Duodenal mucosa (tissue), 2 donors: ENCODE data around the gene NT5E.

Experiments
- H3K27ac ChIP-seq: one replicate; pipeline ENCODE4 v1.7.0; 2013; ENCODE audit warnings: low read depth, low read length
- H3K27me3 ChIP-seq, 2 donors: one replicate each; pipeline ENCODE4 v1.7.0; 2013; ENCODE audit warnings: low read length in 2 of 2, control low read depth in 1 of 2; ENCODE audit not compliant: insufficient read depth in 2 of 2, control insufficient read depth in 1 of 2
- H3K36me3 ChIP-seq, 2 donors: one replicate each; pipeline ENCODE4 v1.7.0; 2013; ENCODE audit warnings: low read length in 2 of 2, control low read depth in 1 of 2; ENCODE audit not compliant: insufficient read depth in 2 of 2, control insufficient read depth in 1 of 2
- H3K4me1 ChIP-seq, 2 donors: one replicate each; pipeline ENCODE4 v1.7.0; 2013; ENCODE audit warnings: low read length in 2 of 2, control low read depth in 1 of 2; ENCODE audit not compliant: insufficient read depth in 2 of 2, control insufficient read depth in 1 of 2
- H3K4me3 ChIP-seq, 2 donors: one replicate each; pipeline ENCODE4 v1.7.0; 2013; ENCODE audit warnings: low read length in 2 of 2, low read depth in 1 of 2
- H3K9ac ChIP-seq, 2 donors: one replicate each; pipeline ENCODE4 v1.7.0; 2013; ENCODE audit warnings: low read length in 2 of 2, low read depth in 1 of 2
- H3K9me3 ChIP-seq, 2 donors: one replicate each; pipeline ENCODE4 v1.7.0; 2013; ENCODE audit warnings: low read length in 2 of 2, control low read depth in 1 of 2; ENCODE audit not compliant: control insufficient read depth in 1 of 2

Gene NT5E

DNA sequence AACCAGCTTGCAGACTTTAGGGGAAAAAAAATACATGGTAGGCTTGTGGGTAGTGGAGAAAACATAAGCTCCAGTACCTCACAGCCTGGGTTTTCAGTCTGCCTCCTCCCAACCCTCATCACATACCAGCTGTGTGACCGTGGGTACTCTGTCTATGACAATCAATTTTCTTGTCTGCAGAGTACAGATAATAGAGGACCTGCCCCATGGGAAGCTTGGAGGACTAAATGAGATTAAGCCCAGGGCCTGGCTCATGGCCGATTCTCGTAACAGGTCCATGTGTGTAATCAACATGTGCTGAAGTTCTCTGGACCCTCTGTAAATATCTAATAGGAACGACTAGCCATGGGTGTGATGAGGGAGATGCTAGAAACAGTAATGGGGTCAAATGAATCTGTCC is 34.0 kb downstream of the NT5E start:
- Histone ChIP-seq H3K4me3 (no peak overlapping the region), H3K4me1 (peaks cover 0 to 5% of the 10 kb centered on the region in 2 donors), H3K27ac (no peak overlapping the region), H3K27me3 (no peaks in the 10 kb centered on the region), H3K9ac (no peak overlapping the region), H3K36me3 (no peaks in the 10 kb centered on the region), H3K9me3 (no peaks in the 10 kb centered on the region)

DNA sequence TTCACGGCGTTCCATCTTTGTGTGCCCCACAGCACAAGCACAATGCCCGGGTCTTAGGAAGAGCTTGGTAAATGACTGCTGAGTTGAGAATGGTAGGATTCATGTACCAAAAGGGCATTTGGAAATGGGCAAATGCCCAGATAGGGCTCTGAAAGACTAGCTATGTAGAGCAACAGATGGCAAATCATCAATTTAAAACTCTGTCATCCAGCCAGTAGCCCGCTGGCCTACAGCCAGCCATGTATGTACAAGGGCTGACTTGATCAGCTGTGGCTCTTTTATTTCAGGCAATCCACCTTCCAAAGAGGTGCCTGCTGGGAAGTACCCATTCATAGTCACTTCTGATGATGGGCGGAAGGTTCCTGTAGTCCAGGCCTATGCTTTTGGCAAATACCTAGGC is 35.1 kb downstream of the NT5E start:
- Histone ChIP-seq H3K27ac (no peak overlapping the region), H3K36me3 (no peaks in the 10 kb centered on the region), H3K9ac (no peak overlapping the region), H3K27me3 (no peaks in the 10 kb centered on the region), H3K4me3 (no peak overlapping the region), H3K9me3 (no peaks in the 10 kb centered on the region), H3K4me1 (peaks cover 0 to 5% of the 10 kb centered on the region in 2 donors)

DNA sequence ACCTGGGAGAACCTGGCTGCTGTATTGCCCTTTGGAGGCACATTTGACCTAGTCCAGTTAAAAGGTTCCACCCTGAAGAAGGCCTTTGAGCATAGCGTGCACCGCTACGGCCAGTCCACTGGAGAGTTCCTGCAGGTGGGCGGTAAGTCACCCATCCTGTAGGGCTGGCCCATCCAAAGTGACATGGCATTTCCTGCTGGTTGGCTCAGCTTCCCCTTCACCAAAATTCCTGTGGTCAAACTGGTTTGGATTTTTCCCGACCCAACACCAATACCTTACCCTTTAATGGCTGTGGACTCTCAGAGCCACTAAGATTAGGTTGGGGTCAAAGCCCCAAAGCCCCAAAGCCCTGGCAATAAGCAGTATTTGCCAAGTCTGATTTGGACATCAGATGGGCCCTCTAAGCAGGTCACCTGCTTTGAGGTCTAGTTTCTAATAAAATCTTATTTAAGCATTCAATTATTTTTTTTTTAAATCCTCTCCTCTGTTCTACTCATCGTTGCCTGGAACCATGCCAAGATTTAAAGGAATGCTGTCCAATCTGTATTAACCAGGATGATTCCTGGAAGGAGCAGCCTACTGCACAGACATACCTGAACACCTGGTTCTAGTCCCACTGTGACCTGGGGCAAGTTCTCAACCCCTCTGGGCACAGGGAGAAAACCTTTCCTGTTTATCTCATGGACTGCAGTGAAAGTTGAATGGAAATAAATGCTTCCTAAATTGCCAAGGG is 40.8 kb downstream of the NT5E start:
- Histone ChIP-seq H3K4me1 (no peaks in the 10 kb centered on the region), H3K36me3 (no peaks in the 10 kb centered on the region), H3K27ac (no peak overlapping the region), H3K27me3 (no peaks in the 10 kb centered on the region), H3K9me3 (no peaks in the 10 kb centered on the region), H3K4me3 (no peak overlapping the region), H3K9ac (no peak overlapping the region)

DNA sequence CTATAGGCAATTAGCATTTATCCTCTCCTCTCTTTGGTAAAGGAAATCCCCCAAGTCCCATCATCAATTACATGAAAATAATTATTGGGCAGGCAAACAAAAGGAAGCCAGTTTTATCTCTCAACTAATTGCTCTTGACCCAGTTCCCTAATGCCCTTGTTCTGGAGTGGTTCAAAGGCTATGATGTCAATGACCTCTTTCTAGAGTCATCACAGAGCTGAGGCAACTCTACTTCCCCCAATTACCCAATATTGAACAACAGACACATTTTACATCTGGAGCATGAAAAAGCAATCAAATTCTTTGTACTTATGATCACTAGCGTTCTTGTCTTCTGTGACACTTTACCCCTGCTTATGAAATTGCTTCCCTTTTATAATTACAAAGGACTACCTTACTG is 43.5 kb downstream of the NT5E start:
- Histone ChIP-seq H3K36me3 (no peaks in the 10 kb centered on the region), H3K4me1 (no peaks in the 10 kb centered on the region)

DNA sequence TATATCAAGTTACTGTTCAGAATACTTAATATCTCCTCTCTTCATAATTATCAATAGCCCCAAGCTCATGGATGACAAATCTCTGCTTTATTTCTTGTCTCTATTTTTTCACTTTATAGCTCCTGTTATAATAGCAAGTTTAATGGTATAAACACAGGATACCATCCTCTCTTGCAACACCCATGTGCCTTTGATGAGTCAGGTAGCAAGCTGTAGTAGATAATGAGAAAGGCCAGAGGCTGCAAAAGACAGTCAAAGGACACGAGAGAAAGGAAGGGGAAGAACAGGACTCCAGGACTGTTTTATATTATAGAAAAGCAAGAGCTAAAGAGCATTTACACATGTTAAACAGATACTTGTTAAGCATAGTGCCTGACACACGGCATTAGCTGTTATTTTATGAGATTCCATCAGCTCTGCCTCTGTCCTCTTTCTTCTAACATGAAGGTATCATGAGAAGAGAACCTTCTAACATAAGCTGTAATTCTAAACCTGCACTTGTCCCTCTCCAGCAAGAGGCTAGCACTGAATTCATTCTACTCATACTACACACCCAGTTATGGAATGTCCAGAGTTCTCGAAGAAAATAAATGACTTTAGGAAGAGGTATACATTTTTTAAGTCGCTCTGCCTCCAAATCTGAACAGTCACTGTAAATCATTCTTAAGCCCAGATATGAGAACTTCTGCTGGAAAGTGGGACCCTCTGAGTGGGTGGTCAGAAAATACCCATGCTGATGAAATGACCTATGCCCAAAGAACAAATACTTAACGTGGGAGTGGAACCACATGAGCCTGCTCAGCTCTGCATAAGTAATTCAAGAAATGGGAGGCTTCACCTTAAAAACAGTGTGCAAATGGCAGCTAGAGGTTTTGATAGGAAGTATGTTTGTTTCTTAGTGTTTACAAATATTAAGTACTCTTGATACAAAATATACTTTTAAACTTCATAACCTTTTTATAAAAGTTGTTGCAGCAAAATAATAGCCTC is 45.0 kb downstream of the NT5E start:
- H3K4me3 ChIP-seq = no peak overlapping the region
- no peak overlapping the region for H3K27ac ChIP-seq
- H3K9me3 ChIP-seq = peaks cover 4 to 8% of the 10 kb centered on the region in 2 donors
- H3K9ac ChIP-seq = no peak overlapping the region
- no peaks in the 10 kb centered on the region for H3K4me1 ChIP-seq
- no peaks in the 10 kb centered on the region for H3K27me3 ChIP-seq
- H3K36me3 ChIP-seq = no peaks in the 10 kb centered on the region

More for the DNA sequence above, 43.5 kb downstream of the NT5E start:
- no peak overlapping the region for H3K9ac ChIP-seq
- H3K9me3 ChIP-seq = peaks cover 4 to 8% of the 10 kb centered on the region in 2 donors
- H3K4me3 ChIP-seq = no peak overlapping the region
- H3K27me3 ChIP-seq = no peaks in the 10 kb centered on the region
- H3K27ac ChIP-seq = no peak overlapping the region

DNA sequence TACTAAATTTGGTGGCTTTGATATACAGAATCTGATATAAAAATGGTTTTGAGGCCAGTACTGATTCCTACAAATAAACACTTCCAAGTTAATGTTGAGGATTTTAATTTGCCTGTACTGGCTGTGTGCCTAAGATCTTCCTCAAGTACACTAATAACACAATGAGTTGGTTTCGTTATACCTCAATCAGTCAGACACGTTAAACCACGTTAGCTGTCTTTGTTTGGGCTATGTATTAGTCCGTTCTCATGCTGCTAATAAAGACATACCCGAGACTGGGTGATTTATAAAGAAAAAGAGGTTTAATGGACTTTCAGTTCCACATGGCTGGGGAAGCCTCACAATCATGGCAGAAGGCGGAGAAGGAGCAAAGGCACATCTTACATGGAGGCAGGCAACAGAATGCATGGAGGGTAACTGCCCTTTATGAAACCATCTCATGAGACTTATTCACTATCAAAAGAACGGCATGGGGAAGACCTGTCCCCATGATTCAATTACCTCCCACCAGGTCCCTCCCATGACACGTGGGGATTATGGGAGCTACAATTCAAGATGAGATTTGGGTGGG is 46.2 kb downstream of the NT5E start:
- Histone ChIP-seq H3K36me3 (no peaks in the 10 kb centered on the region), H3K27me3 (no peaks in the 10 kb centered on the region), H3K9ac (no peak overlapping the region), H3K27ac (no peak overlapping the region), H3K4me3 (no peak overlapping the region), H3K9me3 (peaks cover 4 to 8% of the 10 kb centered on the region in 2 donors), H3K4me1 (no peaks in the 10 kb centered on the region)

DNA sequence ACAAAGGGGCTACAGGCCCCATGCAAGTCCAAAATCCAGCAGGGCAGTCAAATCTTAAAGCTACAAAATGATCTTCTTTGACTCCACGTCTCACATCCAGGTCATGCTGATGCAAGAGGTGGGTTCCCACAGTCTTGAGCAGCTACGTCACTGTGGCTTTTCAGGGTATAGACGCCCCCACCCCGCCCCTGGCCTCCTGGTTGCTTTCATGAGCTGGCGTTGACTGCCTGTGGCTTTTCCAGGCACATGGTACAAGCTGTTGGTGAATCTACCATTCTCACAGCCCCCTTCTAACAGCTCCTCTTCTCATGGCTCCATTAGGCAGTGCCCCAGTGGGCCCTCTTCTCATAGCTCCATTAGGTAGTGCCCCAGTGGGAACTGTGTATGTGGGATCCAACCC is 47.0 kb downstream of the NT5E start:
- no peak overlapping the region for H3K27ac ChIP-seq
- H3K4me1 ChIP-seq = no peaks in the 10 kb centered on the region
- no peaks in the 10 kb centered on the region for H3K36me3 ChIP-seq
- no peak overlapping the region for H3K9ac ChIP-seq
- peaks cover 4 to 8% of the 10 kb centered on the region in 2 donors for H3K9me3 ChIP-seq
- H3K4me3 ChIP-seq = no peak overlapping the region
- H3K27me3 ChIP-seq = no peaks in the 10 kb centered on the region

DNA sequence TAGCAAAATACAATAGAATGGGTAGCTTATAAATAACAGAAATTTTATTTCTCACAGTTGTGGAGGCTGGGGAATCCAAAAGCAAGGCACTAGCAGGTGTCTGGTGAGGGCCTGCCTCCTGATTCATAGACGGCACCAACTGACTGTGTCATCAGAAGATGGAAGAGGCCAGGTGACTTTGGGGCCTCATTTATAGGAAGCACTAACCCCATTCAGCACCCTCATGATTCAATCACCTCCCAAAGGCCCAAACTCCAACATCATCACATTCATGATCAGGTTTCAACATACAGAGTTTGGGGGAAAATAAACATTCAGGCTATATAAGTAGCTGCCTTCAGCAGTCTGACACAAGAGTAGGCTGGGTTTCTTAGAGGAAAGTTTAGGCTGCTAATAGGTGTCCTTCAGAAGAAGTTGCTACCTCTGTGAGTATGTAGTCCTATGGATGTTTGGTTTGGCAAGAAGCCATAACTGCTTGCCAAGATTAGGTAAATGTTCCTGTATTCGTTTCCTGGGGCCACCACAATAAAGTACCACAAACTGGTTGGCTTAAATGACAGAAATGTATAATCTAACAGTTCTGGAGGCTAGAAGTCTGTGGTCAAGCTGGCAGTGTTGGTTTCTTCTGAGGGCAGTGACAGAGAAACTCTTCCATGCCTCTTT is 48.8 kb downstream of the NT5E start:
- Histone ChIP-seq H3K27ac (no peak overlapping the region), H3K4me1 (no peaks in the 10 kb centered on the region), H3K4me3 (no peak overlapping the region), H3K9ac (no peak overlapping the region), H3K27me3 (no peaks in the 10 kb centered on the region), H3K36me3 (peaks cover 3 to 4% of the 10 kb centered on the region in 2 donors), H3K9me3 (peaks cover 4 to 8% of the 10 kb centered on the region in 2 donors)

DNA sequence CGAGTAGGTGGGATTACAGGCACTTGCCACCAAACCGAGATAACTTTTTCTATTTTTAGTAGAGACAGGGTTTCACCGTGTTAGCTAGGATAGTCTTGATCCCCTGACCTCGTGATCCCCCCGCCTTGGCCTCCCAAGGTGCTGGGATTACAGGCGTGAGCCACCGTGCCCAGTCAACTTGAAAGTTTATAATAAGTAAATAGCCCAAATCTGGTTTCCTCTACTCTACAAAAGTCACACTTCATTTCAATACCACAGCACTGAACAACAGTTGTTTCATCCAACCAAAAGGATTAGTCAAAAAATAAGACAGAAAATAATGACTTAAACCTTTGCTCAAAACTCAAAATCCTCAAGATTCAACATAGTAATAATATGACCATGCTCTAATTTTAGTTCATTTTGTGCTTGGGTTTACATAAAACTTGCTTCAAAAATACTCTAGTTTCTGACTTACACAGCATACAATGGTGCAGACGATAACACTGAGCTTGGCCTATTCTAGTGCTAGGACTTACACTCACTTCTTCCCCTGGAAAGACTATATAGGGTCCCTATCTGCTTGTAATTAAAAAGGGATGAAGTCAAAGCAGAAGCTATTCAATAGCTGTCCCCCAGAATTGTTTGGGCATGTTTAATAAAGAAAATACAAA is 56.7 kb downstream of the NT5E start:
- Histone ChIP-seq H3K27me3 (no peaks in the 10 kb centered on the region), H3K9me3 (no peaks in the 10 kb centered on the region), H3K4me1 (no peaks in the 10 kb centered on the region), H3K27ac (no peak overlapping the region), H3K4me3 (no peak overlapping the region), H3K36me3 (peaks cover 13 to 16% of the 10 kb centered on the region in 2 donors), H3K9ac (no peak overlapping the region)
